SK-N-SH treated with all-trans-retinoic acid at 6 μM for 48 hours (cell line): ENCODE measurements around the gene EXOC3.

Experiments
- ATAC-seq: fragments of 200-7000 bp; cut with Tn5 transposase; 3 replicates; pipeline ENCODE4 v1.9.1; 2020; ENCODE audit warnings: mild to moderate bottlenecking, moderate library complexity
- ARNTL ChIP-seq: fragments of 450-650 bp; formaldehyde crosslinking; IDR thresholded peaks from 2 replicates; pipeline ENCODE4 v1.5.0; 2020; ENCODE audit warnings: low read depth, mild to moderate bottlenecking, moderate library complexity, borderline replicate concordance
- BACH2 ChIP-seq: fragments of 250-450 bp; sonication (Bioruptor Pico); IDR thresholded peaks from 2 replicates; pipeline ENCODE4 v1.9.0; 2021; ENCODE audit warnings: mild to moderate bottlenecking, borderline replicate concordance
- CSDC2 ChIP-seq: fragments of 250-450 bp; sonication (Bioruptor Pico); IDR thresholded peaks from 2 replicates; pipeline ENCODE4 v1.5.0; 2020; ENCODE audit warnings: mild to moderate bottlenecking, moderate library complexity
- ESRRG ChIP-seq: fragments of 250-450 bp; sonication (Bioruptor Pico); IDR thresholded peaks from 2 replicates; pipeline ENCODE4 v1.6.1; 2021; ENCODE audit warnings: mild to moderate bottlenecking
- GLIS3 ChIP-seq: fragments of 250-450 bp; sonication (Bioruptor Pico); IDR thresholded peaks from 2 replicates; pipeline ENCODE4 v1.5.0; 2020; ENCODE audit warnings: mild to moderate bottlenecking, moderate library complexity
- ISL1 ChIP-seq: fragments of 250-450 bp; sonication (Bioruptor Pico); IDR thresholded peaks from 2 replicates; pipeline ENCODE4 v2.1.2; 2022; ENCODE audit warnings: mild to moderate bottlenecking, moderate library complexity
- OSR1 ChIP-seq: fragments of 250-450 bp; sonication (Bioruptor Pico); IDR thresholded peaks from 2 replicates; pipeline ENCODE4 v1.8.0; 2022; ENCODE audit warnings: moderate library complexity, mild to moderate bottlenecking, inconsistent platforms
- PPARA ChIP-seq: fragments of 250-450 bp; sonication (Bioruptor Pico); IDR thresholded peaks from 2 replicates; pipeline ENCODE4 v1.5.0; 2020; ENCODE audit warnings: mild to moderate bottlenecking, borderline replicate concordance
- RARB ChIP-seq: fragments of 250-450 bp; sonication (Bioruptor Pico); IDR thresholded peaks from 2 replicates; pipeline ENCODE4 v1.8.0; 2021; ENCODE audit warnings: mild to moderate bottlenecking, moderate library complexity
- SNAI2 ChIP-seq: fragments of 250-450 bp; sonication (Bioruptor Pico); IDR thresholded peaks from 2 replicates; pipeline ENCODE4 v1.5.0; 2020; ENCODE audit warnings: mild to moderate bottlenecking, moderate library complexity
- TCF4 ChIP-seq: fragments of 250-450 bp; sonication (Bioruptor Pico); IDR thresholded peaks from 2 replicates; pipeline ENCODE4 v1.8.0; 2021; ENCODE audit warnings: mild to moderate bottlenecking, moderate library complexity, borderline replicate concordance
- TOX ChIP-seq: fragments of 250-450 bp; sonication (Bioruptor Pico); IDR thresholded peaks from 2 replicates; pipeline ENCODE4 v1.8.0; 2021; ENCODE audit warnings: mild to moderate bottlenecking, moderate library complexity, borderline replicate concordance
- ZC3H10 ChIP-seq: fragments of 250-450 bp; sonication (Bioruptor Pico); IDR thresholded peaks from 2 replicates; pipeline ENCODE4 v1.5.1; 2021; ENCODE audit warnings: mild to moderate bottlenecking, moderate library complexity
- ZFP3 ChIP-seq: fragments of 250-450 bp; sonication (Bioruptor Pico); IDR thresholded peaks from 2 replicates; pipeline ENCODE4 v1.5.0; 2020; ENCODE audit warnings: mild to moderate bottlenecking, moderate library complexity
- ZFP30 ChIP-seq: fragments of 450-650 bp; formaldehyde crosslinking; IDR thresholded peaks from 2 replicates; pipeline ENCODE4 v1.5.0; 2022; ENCODE audit warnings: mild to moderate bottlenecking, moderate library complexity
- ZNF565 ChIP-seq: fragments of 450-650 bp; formaldehyde crosslinking; conservative IDR thresholded peaks from 2 replicates; pipeline ENCODE4 v1.5.0; 2020; ENCODE audit warnings: low read depth, mild to moderate bottlenecking, moderate library complexity
- ZNF70 ChIP-seq: fragments of 450-650 bp; formaldehyde crosslinking; IDR thresholded peaks from 2 replicates; pipeline ENCODE4 v1.5.0; 2020; ENCODE audit warnings: mild to moderate bottlenecking, moderate library complexity
- ZNF8 ChIP-seq: fragments of 450-650 bp; formaldehyde crosslinking; IDR thresholded peaks from 2 replicates; pipeline ENCODE4 v1.5.0; 2020; ENCODE audit warnings: mild to moderate bottlenecking, moderate library complexity
- TF ChIP-seq, protein P1 (sequence below): fragments of 250-450 bp; sonication (Bioruptor Pico); IDR thresholded peaks from 2 replicates; pipeline ENCODE4 v1.8.0; 2021; ENCODE audit warnings: low read depth, mild to moderate bottlenecking, moderate library complexity, borderline replicate concordance
- TF ChIP-seq, protein P2 (sequence below): fragments of 250-450 bp; sonication (Bioruptor Pico); IDR thresholded peaks from 2 replicates; pipeline ENCODE4 v1.8.0; 2020; ENCODE audit warnings: mild to moderate bottlenecking, moderate library complexity, borderline replicate concordance
- TF ChIP-seq, protein P3 (sequence below): fragments of 250-450 bp; sonication (Bioruptor Pico); IDR thresholded peaks from 2 replicates; pipeline ENCODE4 v1.5.1; 2020; ENCODE audit warnings: low read depth, mild to moderate bottlenecking, moderate library complexity
- TF ChIP-seq, protein P4 (sequence below): fragments of 250-450 bp; sonication (Bioruptor Pico); IDR thresholded peaks from 2 replicates; pipeline ENCODE4 v1.5.1; 2021; ENCODE audit warnings: mild to moderate bottlenecking, moderate library complexity

EXOC3 gene

DNA sequence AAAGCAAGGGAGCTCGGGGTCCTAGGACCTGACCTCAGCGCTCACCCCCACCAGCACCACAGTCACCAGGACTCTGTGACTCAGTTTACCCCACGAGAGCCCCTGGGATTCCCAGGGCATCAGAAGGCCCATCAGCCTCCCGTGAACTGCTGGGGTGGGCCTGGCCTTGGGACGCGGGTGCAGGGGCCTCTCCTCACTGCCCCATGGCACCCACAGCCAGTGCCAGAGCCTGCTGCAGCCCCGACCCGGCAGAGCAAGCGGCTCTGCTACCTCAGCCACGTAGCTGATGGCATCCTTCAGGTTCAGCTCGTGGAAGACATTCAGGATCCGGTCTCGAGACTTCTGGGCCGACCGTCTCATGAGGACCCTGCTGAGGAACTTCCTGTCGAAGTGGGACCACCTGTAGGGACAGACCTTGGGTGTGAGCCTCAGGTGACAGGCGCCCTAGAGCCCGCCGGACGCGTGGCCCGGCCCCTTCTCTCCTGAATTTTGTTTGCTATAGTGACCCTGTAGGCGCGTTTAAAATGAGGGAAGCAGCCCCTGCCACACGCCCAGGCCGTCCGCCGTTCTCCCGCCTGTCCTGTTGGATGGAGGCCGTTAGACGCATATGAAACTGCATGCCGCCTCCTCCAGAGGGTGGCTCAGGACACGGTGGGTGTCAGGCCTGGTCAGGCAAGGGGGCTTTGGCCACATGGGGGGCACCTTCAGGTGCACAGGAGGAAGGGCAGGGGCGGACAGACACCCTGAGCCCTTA is 36.8 kb downstream of the EXOC3 start:
- TF ChIP-seq ARNTL (CRISPR knock-in tag): no peak
- TF ChIP-seq, protein P1, sequence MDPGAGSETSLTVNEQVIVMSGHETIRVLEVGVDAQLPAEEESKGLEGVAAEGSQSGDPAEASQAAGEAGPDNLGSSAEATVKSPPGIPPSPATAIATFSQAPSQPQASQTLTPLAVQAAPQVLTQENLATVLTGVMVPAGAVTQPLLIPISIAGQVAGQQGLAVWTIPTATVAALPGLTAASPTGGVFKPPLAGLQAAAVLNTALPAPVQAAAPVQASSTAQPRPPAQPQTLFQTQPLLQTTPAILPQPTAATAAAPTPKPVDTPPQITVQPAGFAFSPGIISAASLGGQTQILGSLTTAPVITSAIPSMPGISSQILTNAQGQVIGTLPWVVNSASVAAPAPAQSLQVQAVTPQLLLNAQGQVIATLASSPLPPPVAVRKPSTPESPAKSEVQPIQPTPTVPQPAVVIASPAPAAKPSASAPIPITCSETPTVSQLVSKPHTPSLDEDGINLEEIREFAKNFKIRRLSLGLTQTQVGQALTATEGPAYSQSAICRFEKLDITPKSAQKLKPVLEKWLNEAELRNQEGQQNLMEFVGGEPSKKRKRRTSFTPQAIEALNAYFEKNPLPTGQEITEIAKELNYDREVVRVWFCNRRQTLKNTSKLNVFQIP (CRISPR knock-in tag): no peak
- no peak for TF ChIP-seq ZNF70
- TF ChIP-seq GLIS3: no peak
- TF ChIP-seq ZFP3 (CRISPR knock-in tag): no peak
- no peak for TF ChIP-seq ZNF565 (CRISPR knock-in tag)
- TF ChIP-seq ZNF8: no peak
- no peak for TF ChIP-seq ESRRG (CRISPR knock-in tag)
- TF ChIP-seq CSDC2 (CRISPR knock-in tag): no peak
- no peak for TF ChIP-seq OSR1 (CRISPR knock-in tag)
- no peak for TF ChIP-seq BACH2 (CRISPR knock-in tag)
- TF ChIP-seq, protein P2, sequence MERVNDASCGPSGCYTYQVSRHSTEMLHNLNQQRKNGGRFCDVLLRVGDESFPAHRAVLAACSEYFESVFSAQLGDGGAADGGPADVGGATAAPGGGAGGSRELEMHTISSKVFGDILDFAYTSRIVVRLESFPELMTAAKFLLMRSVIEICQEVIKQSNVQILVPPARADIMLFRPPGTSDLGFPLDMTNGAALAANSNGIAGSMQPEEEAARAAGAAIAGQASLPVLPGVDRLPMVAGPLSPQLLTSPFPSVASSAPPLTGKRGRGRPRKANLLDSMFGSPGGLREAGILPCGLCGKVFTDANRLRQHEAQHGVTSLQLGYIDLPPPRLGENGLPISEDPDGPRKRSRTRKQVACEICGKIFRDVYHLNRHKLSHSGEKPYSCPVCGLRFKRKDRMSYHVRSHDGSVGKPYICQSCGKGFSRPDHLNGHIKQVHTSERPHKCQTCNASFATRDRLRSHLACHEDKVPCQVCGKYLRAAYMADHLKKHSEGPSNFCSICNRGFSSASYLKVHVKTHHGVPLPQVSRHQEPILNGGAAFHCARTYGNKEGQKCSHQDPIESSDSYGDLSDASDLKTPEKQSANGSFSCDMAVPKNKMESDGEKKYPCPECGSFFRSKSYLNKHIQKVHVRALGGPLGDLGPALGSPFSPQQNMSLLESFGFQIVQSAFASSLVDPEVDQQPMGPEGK (CRISPR knock-in tag): no peak
- no peak for TF ChIP-seq TOX (CRISPR knock-in tag)
- TF ChIP-seq TCF4 (CRISPR knock-in tag): no peak
- no peak for TF ChIP-seq RARB (CRISPR knock-in tag)
- TF ChIP-seq ISL1 (CRISPR knock-in tag): no peak
- TF ChIP-seq, all 23 proteins: peak for 0
- ATAC-seq: no peak

DNA sequence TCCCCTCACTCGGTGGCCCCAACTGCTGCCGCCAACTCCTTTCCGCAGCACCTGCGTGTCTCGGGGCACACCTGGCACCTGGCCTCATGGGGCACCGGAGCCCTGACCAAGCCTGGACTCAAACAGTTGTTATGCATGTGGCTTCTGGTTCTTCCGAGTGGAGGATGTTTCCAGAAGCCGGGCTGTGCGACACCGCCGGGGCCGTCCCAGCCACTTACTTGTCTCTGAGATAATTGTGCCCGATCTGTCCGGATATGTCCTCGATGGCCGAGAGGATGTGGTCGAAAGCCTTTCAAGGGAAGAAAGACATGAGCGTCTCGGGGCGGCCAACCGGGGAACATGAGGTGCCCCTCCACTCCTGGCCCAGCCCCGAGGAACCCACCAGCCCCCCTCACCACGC is 38.4 kb downstream of the EXOC3 start:
- TF ChIP-seq ZNF70 (no peak), ESRRG (CRISPR knock-in tag) (no peak), TCF4 (CRISPR knock-in tag) (no peak), ARNTL (CRISPR knock-in tag) (no peak), ISL1 (CRISPR knock-in tag) (no peak), ZNF8 (no peak), ZFP3 (CRISPR knock-in tag) (no peak), ZC3H10 (CRISPR knock-in tag) (no peak), OSR1 (CRISPR knock-in tag) (no peak), SNAI2 (no peak), PPARA (CRISPR knock-in tag) (no peak), BACH2 (CRISPR knock-in tag) (no peak), GLIS3 (no peak), ZNF565 (CRISPR knock-in tag) (no peak), CSDC2 (CRISPR knock-in tag) (no peak)
- TF ChIP-seq, protein P2 (CRISPR knock-in tag): no peak
- TF ChIP-seq, protein P3, sequence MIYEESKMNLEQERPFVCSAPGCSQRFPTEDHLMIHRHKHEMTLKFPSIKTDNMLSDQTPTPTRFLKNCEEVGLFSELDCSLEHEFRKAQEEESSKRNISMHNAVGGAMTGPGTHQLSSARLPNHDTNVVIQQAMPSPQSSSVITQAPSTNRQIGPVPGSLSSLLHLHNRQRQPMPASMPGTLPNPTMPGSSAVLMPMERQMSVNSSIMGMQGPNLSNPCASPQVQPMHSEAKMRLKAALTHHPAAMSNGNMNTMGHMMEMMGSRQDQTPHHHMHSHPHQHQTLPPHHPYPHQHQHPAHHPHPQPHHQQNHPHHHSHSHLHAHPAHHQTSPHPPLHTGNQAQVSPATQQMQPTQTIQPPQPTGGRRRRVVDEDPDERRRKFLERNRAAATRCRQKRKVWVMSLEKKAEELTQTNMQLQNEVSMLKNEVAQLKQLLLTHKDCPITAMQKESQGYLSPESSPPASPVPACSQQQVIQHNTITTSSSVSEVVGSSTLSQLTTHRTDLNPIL (CRISPR knock-in tag): no peak
- TF ChIP-seq, protein P1 (CRISPR knock-in tag): no peak
- no peak for ATAC-seq

DNA sequence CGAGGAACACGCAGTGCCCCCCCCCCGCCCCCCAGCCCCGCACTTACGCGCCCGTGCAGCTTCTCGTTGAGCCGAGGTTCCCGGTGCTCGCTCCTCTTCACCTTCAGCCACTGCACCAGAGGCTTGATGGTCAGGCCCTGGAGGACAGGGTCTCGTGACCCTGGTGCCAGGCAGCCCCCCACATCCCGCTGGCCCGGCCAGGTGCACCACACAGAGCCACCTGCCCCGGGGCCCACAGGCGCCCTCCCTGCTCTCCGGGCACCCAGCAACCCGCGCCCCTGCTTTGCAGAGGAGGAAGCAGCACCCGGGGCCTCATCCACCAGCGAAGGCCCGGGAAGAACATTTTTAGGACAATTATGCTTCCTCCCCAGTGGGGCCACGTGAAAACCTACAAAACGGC is 39.0 kb downstream of the EXOC3 start:
- ATAC-seq: no peak

More for the DNA sequence above, 39.0 kb downstream of the EXOC3 start:
- TF ChIP-seq ZFP30 (CRISPR knock-in tag): no peak
- TF ChIP-seq ZNF8: no peak
- TF ChIP-seq ZC3H10 (CRISPR knock-in tag): no peak
- TF ChIP-seq SNAI2: no peak
- TF ChIP-seq BACH2 (CRISPR knock-in tag): no peak
- no peak for TF ChIP-seq ISL1 (CRISPR knock-in tag)
- TF ChIP-seq PPARA (CRISPR knock-in tag): no peak
- no peak for TF ChIP-seq OSR1 (CRISPR knock-in tag)
- no peak for TF ChIP-seq ESRRG (CRISPR knock-in tag)
- TF ChIP-seq TOX (CRISPR knock-in tag): no peak
- no peak for TF ChIP-seq GLIS3
- TF ChIP-seq, protein P4, sequence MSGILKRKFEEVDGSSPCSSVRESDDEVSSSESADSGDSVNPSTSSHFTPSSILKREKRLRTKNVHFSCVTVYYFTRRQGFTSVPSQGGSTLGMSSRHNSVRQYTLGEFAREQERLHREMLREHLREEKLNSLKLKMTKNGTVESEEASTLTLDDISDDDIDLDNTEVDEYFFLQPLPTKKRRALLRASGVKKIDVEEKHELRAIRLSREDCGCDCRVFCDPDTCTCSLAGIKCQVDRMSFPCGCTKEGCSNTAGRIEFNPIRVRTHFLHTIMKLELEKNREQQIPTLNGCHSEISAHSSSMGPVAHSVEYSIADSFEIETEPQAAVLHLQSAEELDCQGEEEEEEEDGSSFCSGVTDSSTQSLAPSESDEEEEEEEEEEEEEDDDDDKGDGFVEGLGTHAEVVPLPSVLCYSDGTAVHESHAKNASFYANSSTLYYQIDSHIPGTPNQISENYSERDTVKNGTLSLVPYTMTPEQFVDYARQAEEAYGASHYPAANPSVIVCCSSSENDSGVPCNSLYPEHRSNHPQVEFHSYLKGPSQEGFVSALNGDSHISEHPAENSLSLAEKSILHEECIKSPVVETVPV (CRISPR knock-in tag): no peak
- TF ChIP-seq, protein P3 (CRISPR knock-in tag): no peak
- no peak for TF ChIP-seq CSDC2 (CRISPR knock-in tag)
